Heart right ventricle (tissue), 16 donors: ENCODE measurements around the gene NXT1. TPM values are rescaled to one million over a fixed set of nuclear protein-coding genes. Genes with fewer than 3 reads are reported as not detected.
A peak's percentile ranks its signal among the peaks of the same experiment; 100 is the strongest.

ENCODE experiments used
- ATAC-seq, 8 donors: fragments of 200-7000 bp; cut with Tn5 transposase; one replicate each; pipeline ENCODE4 v1.9.1; 2020; ENCODE audit warnings: mild to moderate bottlenecking in 8 of 8, moderate library complexity in 8 of 8, moderate number of reproducible peaks in 1 of 8
- DNase-seq, 2 donors: peaks; one replicate each; pipeline ENCODE4 v3.0.0-alpha.2; 2020
- H3K27ac ChIP-seq, 10 donors: fragments of 200-600 bp; sonication (generic) in 2 of 10; one replicate each; pipeline versions ENCODE4 v1.5.0 to v1.8.0; 2020 to 2022; ENCODE audit warnings: mild to moderate bottlenecking in 3 of 10
- H3K27me3 ChIP-seq, 7 donors: fragments of 200-600 bp; one replicate each; pipeline ENCODE4 v1.8.0; 2021 to 2022; ENCODE audit warnings: mild to moderate bottlenecking in 2 of 7
- H3K36me3 ChIP-seq, 9 donors: fragments of 200-600 bp; sonication (generic) in 1 of 9; one replicate each; pipeline versions ENCODE4 v1.5.0 to v1.8.0; 2020 to 2022; ENCODE audit warnings: mild to moderate bottlenecking in 2 of 9
- H3K4me1 ChIP-seq, 9 donors: fragments of 200-600 bp; sonication (generic) in 1 of 9; one replicate each; pipeline versions ENCODE4 v1.5.0 to v1.8.0; 2020 to 2022; ENCODE audit warnings: mild to moderate bottlenecking in 4 of 9
- H3K4me3 ChIP-seq, 10 donors: fragments of 200-600 bp; sonication (generic) in 2 of 10; one replicate each; pipeline versions ENCODE4 v1.5.0 to v1.8.0; 2020 to 2022; ENCODE audit warnings: mild to moderate bottlenecking in 7 of 10, moderate library complexity in 2 of 10
- H3K9me3 ChIP-seq, 11 donors: fragments of 200-600 bp in 10 of 11; sonication (generic) in 2 of 11; one replicate each; pipeline versions ENCODE4 v1.5.0 to v1.8.0; 2013 to 2022; ENCODE audit warnings: mild to moderate bottlenecking in 2 of 11, control low read depth in 1 of 11, moderate library complexity in 1 of 11
- WGBS, 2 donors: extraction: QIAGEN DNeasy Blood & Tissue Kit; methylation state at CpG; one replicate each; pipeline ENCODE4 v1.1.7; 2013; ENCODE audit warnings: inconsistent platforms in 1 of 2; 5-methylcytosine and 5-hydroxymethylcytosine counted together
- intact Hi-C, 10 donors: fragments of 100-400 bp; cut with DNase I; formaldehyde crosslinking; loops; one replicate each; pipeline versions ENCODE4 v1.11.1 to v1.14.2; 2022
- polyA plus RNA-seq, 2 donors: library from polyadenylated mRNA; stranded (reverse); fragments of 200-250 nt; gene quantifications; one replicate each; pipeline ENCODE4 v1.2.3, GENCODE V29; 2013
- total RNA-seq, 10 donors: library from RNA; stranded (reverse); fragmentation: NEBNext Ultra II Directional in 3 of 10; extraction: Animal tissue kit (Norgen Biotek cat#: 25700) in 3 of 10; gene quantifications; one replicate each; pipeline versions ENCODE4 v1.2.1 to v1.2.4, GENCODE V29; 2021 to 2023
- TF ChIP-seq, protein P1 (sequence below), 9 donors: fragments of 200-600 bp; sonication (generic) in 2 of 9; IDR thresholded peaks; one replicate each; pipeline versions ENCODE4 v1.5.0 to v1.8.0; 2021 to 2022; ENCODE audit warnings: antibody characterized with exemption in 9 of 9, mild to moderate bottlenecking in 5 of 9, moderate library complexity in 1 of 9
- donor health status: Arrhythmogenic right ventricular cardiomyopathy.
- donor health status: ischemic (EF 13 %, LVEDD 7.1; RV severe dilation, severe dysfunction).
- donor health status: healthy with polysubstance abuse.
- donor health status: DM: no; HTN: yes; CAD: no.
- donor health status: DM: no; HTN: no; CAD: no.
- donor health status: ischemic (EF 25% LVEDD 6.9; RV normal size, moderate dysfunction).
- donor health status: ischemic (EF 25% LVEDD 5.7; RV mildly dilated, moderate dysfunction).
- donor health status: healthy.
- donor health status: DM: yes; HTN: yes; CAD: no.
- donor health status: Ischemic cardiomyopathy.
- donor health status: ischemic (EF 35%, LVEDD 5.7; RV mildly dilated, moderate dysfunction).
- donor health status: nonischemic (EF 11% LVEDD 7.7; RV severe dilation, severe dysfunction).
- donor health status: DM: yes; HTN: yes; CAD: no.
- donor health status: PGD.
- donor health status: ischemic (EF 29% LVEDD 5.4; RV normal size, mild dysfunction).
- donor health status: nonischemic (EF 23%, LVEDD 6.1; RV moderate dilation, normal function).

The NXT1 gene
- total and polyA plus RNA-seq, 12 donors = 4.5 to 21.3 (median 6.6) TPM

DNA sequence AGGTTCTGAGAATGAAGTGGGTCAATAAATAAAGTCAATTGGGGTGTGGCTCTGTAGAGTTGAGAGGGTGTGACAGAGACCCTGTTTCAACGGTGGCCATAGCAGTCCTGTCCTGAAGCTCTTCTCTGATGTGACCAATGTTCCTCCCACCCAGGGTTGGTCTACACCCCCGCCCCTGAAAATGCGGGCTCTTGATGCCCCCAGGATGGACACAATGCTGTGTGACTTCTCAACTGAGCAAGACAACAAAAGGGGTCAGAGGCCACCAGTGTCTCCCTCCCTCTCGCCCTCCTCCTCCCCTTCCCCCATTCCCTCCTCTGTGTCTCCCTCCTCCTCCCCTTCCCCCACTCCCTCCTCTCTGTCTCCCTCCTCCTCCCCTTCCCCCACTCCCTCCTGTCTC lies 41.7 kb upstream of the NXT1 start:
- intact Hi-C loops = no loop called here
- Histone ChIP-seq H3K4me3 (no peak overlapping the region), H3K4me1 (peaks cover 0 to 7% (median 0%) of the 10 kb centered on the region in 9 donors), H3K27ac (no peak overlapping the region), H3K36me3 (no peaks in the 10 kb centered on the region), H3K9me3 (no peaks in the 10 kb centered on the region), H3K27me3 (peaks cover 0 to 2% (median 0%) of the 10 kb centered on the region in 7 donors)
- no peak for ATAC-seq
- no peak for DNase-seq
- WGBS, 2 donors = 83 to 89% methylated on average over 4 of the region's 4 CpGs
- TF ChIP-seq, protein P1, sequence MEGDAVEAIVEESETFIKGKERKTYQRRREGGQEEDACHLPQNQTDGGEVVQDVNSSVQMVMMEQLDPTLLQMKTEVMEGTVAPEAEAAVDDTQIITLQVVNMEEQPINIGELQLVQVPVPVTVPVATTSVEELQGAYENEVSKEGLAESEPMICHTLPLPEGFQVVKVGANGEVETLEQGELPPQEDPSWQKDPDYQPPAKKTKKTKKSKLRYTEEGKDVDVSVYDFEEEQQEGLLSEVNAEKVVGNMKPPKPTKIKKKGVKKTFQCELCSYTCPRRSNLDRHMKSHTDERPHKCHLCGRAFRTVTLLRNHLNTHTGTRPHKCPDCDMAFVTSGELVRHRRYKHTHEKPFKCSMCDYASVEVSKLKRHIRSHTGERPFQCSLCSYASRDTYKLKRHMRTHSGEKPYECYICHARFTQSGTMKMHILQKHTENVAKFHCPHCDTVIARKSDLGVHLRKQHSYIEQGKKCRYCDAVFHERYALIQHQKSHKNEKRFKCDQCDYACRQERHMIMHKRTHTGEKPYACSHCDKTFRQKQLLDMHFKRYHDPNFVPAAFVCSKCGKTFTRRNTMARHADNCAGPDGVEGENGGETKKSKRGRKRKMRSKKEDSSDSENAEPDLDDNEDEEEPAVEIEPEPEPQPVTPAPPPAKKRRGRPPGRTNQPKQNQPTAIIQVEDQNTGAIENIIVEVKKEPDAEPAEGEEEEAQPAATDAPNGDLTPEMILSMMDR (IDR thresholded peaks at IDR 0.05) = no peak

DNA sequence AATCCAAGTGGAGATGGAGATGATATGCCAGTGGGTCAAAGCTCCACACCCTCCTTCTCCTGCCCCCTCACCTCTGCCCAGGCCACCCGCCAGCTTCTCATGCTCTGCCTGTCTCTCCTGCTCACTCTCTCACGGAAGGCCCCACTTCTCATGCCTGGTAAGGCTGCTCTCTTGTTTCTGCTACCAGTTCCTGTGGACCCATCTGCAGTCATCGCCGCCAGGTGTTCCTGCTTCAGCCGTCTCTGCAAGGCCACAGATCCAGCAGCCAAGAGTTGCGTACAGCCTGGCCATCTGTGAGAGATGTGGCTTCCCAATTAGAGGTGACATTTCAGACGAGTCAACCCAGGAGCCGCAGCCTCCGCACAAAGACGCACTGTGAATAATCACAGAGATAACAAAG lies 40.8 kb upstream of the NXT1 start:
- intact Hi-C loops = loop anchor here in 1 of 10 donors (10.0 kb wide), 1 partner anchor 55 kb away; no protein-coding TSS in a partner anchor
- H3K4me1 ChIP-seq = peaks cover 0 to 16% (median 0%) of the 10 kb centered on the region in 9 donors
- no peak for DNase-seq

DNA sequence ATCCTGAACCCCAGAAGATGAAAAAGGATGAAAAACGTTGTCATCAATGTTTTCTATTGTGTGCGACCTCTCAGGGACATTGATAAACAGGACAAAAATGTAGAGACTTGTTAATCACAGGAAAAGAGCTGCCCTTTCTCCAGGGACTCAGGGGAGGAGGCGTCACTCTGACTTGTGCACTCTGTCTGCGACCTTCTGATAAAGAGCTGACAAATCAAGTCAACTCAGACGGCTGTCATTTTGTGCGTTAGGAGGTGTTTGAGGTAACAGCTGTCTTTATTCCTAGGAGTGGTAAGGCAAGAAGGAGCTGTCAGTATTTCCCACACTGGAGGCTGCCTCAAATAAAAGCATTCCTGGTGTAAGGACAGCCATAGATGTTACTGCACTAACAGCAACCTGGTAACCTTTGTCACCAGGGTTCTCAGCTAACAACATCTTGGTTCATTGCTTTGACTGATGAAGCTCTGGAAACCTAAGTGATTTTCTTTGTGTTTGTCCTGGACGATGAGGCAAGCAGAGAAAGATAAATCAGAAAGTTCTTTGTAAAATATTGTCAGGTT lies 38.6 kb upstream of the NXT1 start:
- 38 to 41% methylated on average over 7 of the region's 7 CpGs for WGBS, 2 donors
- Histone ChIP-seq H3K4me1 (peaks cover 0 to 29% (median 0%) of the 10 kb centered on the region in 9 donors), H3K4me3 (no peak overlapping the region), H3K9me3 (peaks cover 0 to 3% (median 0%) of the 10 kb centered on the region in 11 donors), H3K27me3 (no peaks in the 10 kb centered on the region), H3K36me3 (no peaks in the 10 kb centered on the region), H3K27ac (no peak overlapping the region)
- ATAC-seq = peak in 1 of 8 donors; percentile 5
- intact Hi-C loops = loop anchor here in 1 of 10 donors (10.0 kb wide), 1 partner anchor 57 kb away; no protein-coding TSS in a partner anchor
- DNase-seq = no peak
- TF ChIP-seq, protein P1 (IDR thresholded peaks at IDR 0.05) = no peak

More for the DNA sequence above, 40.8 kb upstream of the NXT1 start:
- Histone ChIP-seq H3K4me3 (no peak overlapping the region), H3K27me3 (no peaks in the 10 kb centered on the region), H3K27ac (no peak overlapping the region), H3K36me3 (no peaks in the 10 kb centered on the region), H3K9me3 (no peaks in the 10 kb centered on the region)
- 88 to 90% methylated on average over 10 of the region's 10 CpGs for WGBS, 2 donors
- TF ChIP-seq, protein P1 (IDR thresholded peaks at IDR 0.05) = no peak
- ATAC-seq = no peak

DNA sequence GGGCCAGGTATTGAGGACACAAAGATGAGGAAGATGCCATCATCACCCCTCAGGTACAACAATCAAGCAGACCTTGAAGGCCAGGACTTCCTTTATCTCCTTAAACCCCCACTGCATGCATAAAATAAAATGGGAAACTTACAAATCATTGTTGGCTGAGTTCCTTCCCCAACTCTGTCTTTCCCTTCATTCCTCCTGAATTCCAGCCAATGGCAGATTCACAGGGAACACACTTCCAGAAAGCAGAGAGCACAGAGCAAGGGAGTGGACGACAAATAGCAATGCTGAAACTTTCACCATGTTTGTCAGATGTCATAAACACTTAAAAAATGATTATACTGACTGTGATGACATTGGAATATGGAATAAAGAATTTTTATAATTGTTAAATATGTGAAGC lies 37.3 kb upstream of the NXT1 start:
- DNase-seq (no peak), ATAC-seq (no peak)
- peaks cover 0 to 3% (median 0%) of the 10 kb centered on the region in 11 donors for H3K9me3 ChIP-seq
- H3K36me3 ChIP-seq = no peaks in the 10 kb centered on the region
- TF ChIP-seq, protein P1 (IDR thresholded peaks at IDR 0.05) = no peak
- no peak overlapping the region for H3K4me3 ChIP-seq
- 67 to 75% methylated on average over 1 of the region's 1 CpG for WGBS, 2 donors
- no peaks in the 10 kb centered on the region for H3K27me3 ChIP-seq
- no peak overlapping the region for H3K27ac ChIP-seq
- H3K4me1 ChIP-seq = peaks cover 0 to 29% (median 0%) of the 10 kb centered on the region in 9 donors
- intact Hi-C loops = loop anchor here in 1 of 10 donors (10.0 kb wide), 1 partner anchor 58 kb away; no protein-coding TSS in a partner anchor
